Stimulated activated CD4-positive, alpha-beta T cell treated with anti-CD3 and anti-CD28 coated beads, Interleukin-2, amount 100 ng/mL, for 24 hours (primary cell): ENCODE results near the gene DOC2B.
"Not testable (repeated sequence)": the region's sequence is repeated elsewhere in the genome, so short reads cannot be mapped to it uniquely, and the experiment has no call there.

Experiments used
- DNase-seq, 2 donors: peaks; one replicate each; pipeline ENCODE4 v3.0.0-alpha.2; 2020

DOC2B gene

GRCh38 chr17:187130-187529, 5.7 kb upstream of the DOC2B start:
- no peak for DNase-seq

- peak; percentile 41 to 59 for DNase-seq
Measured at GRCh38 chr17:185445-186138, 4.1 kb upstream of the DOC2B start.

GRCh38 chr17:183021-183420, 1.6 kb upstream of the DOC2B start:
- DNase-seq: no peak

GRCh38 chr17:182050-182751, 751 bp upstream of the DOC2B start:
- DNase-seq: no peak

GRCh38 chr17:180381-181244, 837 bp downstream of the DOC2B start:
- no peak for DNase-seq

GRCh38 chr17:179781-180380, 1.6 kb downstream of the DOC2B start:
- DNase-seq: no peak

- DNase-seq: no peak
Measured at GRCh38 chr17:179066-179432, 2.4 kb downstream of the DOC2B start.

- no peak for DNase-seq
Measured at GRCh38 chr17:178292-179065, 3.0 kb downstream of the DOC2B start.

GRCh38 chr17:177762-178161, 3.7 kb downstream of the DOC2B start:
- DNase-seq: no peak

- no peak for DNase-seq
Measured at GRCh38 chr17:177155-177554, 4.3 kb downstream of the DOC2B start.

- DNase-seq: no peak
Measured at GRCh38 chr17:173166-173911, 8.1 kb downstream of the DOC2B start.

GRCh38 chr17:172401-172800, 9.0 kb downstream of the DOC2B start:
- DNase-seq: no peak

- no peak for DNase-seq
Measured at GRCh38 chr17:171871-172270, 9.6 kb downstream of the DOC2B start.

GRCh38 chr17:170130-170670, 11.2 kb downstream of the DOC2B start:
- DNase-seq: no peak

GRCh38 chr17:168614-169013, 12.8 kb downstream of the DOC2B start:
- DNase-seq: not testable (repeated sequence)

- DNase-seq: no peak
Measured at GRCh38 chr17:165939-166338, 15.5 kb downstream of the DOC2B start.

GRCh38 chr17:164303-165235, 16.9 kb downstream of the DOC2B start:
- DNase-seq: peak; percentile 23 to 25

- DNase-seq: no peak
Measured at GRCh38 chr17:163514-164098, 17.8 kb downstream of the DOC2B start.

- DNase-seq: no peak
Measured at GRCh38 chr17:162689-163088, 18.8 kb downstream of the DOC2B start.

- no peak for DNase-seq
Measured at GRCh38 chr17:161481-161880, 20.0 kb downstream of the DOC2B start.
